Adrenal gland (tissue), 12 donors: ENCODE measurements around the gene LHX5. TPM values are rescaled to one million over a fixed set of nuclear protein-coding genes. Genes with fewer than 3 reads are reported as not detected.

Experiments used
- DNase-seq, 7 donors: peaks; one replicate each; pipeline ENCODE4 v3.0.0-alpha.2; 2019 to 2020
- H3K27ac ChIP-seq, 5 donors: fragments of 200-600 bp; sonication (generic) in 4 of 5; 1 replicate in 3 of 5; 2 replicates in 2 of 5; pipeline versions ENCODE4 v1.5.1 to v1.8.0; 2016 to 2020; ENCODE audit warnings: mild to moderate bottlenecking in 1 of 5
- H3K27me3 ChIP-seq: fragments of 200-600 bp; 2 replicates; pipeline ENCODE4 v1.8.0; 2021
- H3K36me3 ChIP-seq, 2 donors: fragments of 200-600 bp; replicated peaks in 1 of 2; 1 replicate in 1 of 2; 2 replicates in 1 of 2; pipeline versions ENCODE4 v1.5.1 to v1.8.0; 2018 to 2022
- H3K4me1 ChIP-seq, 2 donors: fragments of 200-600 bp; replicated peaks in 1 of 2; 1 replicate in 1 of 2; 2 replicates in 1 of 2; pipeline versions ENCODE4 v1.5.1 to v1.8.0; 2018 to 2021
- H3K4me3 ChIP-seq, 4 donors: fragments of 200-600 bp; sonication (generic) in 3 of 4; one replicate each; pipeline ENCODE4 v1.5.1; 2016 to 2018
- H3K9me3 ChIP-seq, 3 donors: fragments of 200-600 bp; sonication (generic) in 1 of 3; replicated peaks in 1 of 3; 1 replicate in 2 of 3; 2 replicates in 1 of 3; pipeline versions ENCODE4 v1.5.1 to v1.8.0; 2016 to 2021
- CTCF ChIP-seq, 6 experiments: fragments of 450-650 bp in 4 of 6; fragments of 200-600 bp in 2 of 6; sonication (generic) in 1 of 6; IDR thresholded peaks; 1 replicate in 5 of 6; 2 replicates in 1 of 6; pipeline versions ENCODE4 v1.5.1 to v1.8.0; 2016 to 2021; ENCODE audit warnings: antibody characterized with exemption in 6 of 6, mild to moderate bottlenecking in 2 of 6, moderate library complexity in 1 of 6
- POLR2A ChIP-seq, 2 donors: fragments of 450-650 bp; IDR thresholded peaks; one replicate each; pipeline ENCODE4 v1.6.1; 2017; ENCODE audit warnings: antibody characterized with exemption in 2 of 2, mild to moderate bottlenecking in 2 of 2, moderate library complexity in 1 of 2
- WGBS, 4 donors: extraction: QIAGEN DNeasy Blood & Tissue Kit in 2 of 4; methylation state at CpG; one replicate each; pipeline versions ENCODE4 v1.1.5 to v1.1.7; 2013 to 2017; 5-methylcytosine and 5-hydroxymethylcytosine counted together
- intact Hi-C, 2 donors: fragments of 100-400 bp; cut with DNase I; formaldehyde crosslinking; loops; one replicate each; pipeline versions ENCODE4 v1.14.1 to v1.15.0; 2022 to 2023
- polyA plus RNA-seq, 3 donors: library from polyadenylated mRNA; stranded (reverse); fragments of 200-250 nt in 2 of 3; fragments of 350-450 nt in 1 of 3; fragmentation: Illumina TruSeq in 1 of 3; extraction: RNeasy Lipid Tissue Mini Kit (QIAGEN cat#74804) in 1 of 3; gene quantifications; one replicate each; pipeline ENCODE4 v1.2.3, GENCODE V29; 2013 to 2014
- total RNA-seq, 9 donors: library from RNA; depleted of rRNA in 4 of 9; stranded (reverse); fragments of >200 nt in 4 of 9; fragments of 120-200 nt in 1 of 9; fragmentation: NEBNext Ultra II Directional in 1 of 9; extraction: Animal tissue kit (Norgen Biotek cat#: 25700) in 1 of 9; gene quantifications; one replicate each; pipeline versions ENCODE4 v1.1.0 to v1.2.4, GENCODE V29; 2013 to 2023
- donor health status: healthy with polysubstance abuse.
- donor health status: Bipolar disorder and iron deficiency.
- donor health status: DM: yes; HTN: yes; CAD: no.
- donor health status: DM: no; HTN: no; CAD: no.
- donor health status: DM: no; HTN: no; CAD: no.
- donor health status: DM: yes; HTN: yes; CAD: no.

Gene LHX5
- total and polyA plus RNA-seq, 12 donors, result not detected

GRCh38 chr12:113432986-113433385 is 38.7 kb downstream of the LHX5 start:
- Histone ChIP-seq H3K27me3 (no peaks in the 10 kb centered on the region), H3K4me1 (no peaks in the 10 kb centered on the region), H3K9me3 (no peaks in the 10 kb centered on the region), H3K4me3 (no peak overlapping the region), H3K36me3 (no peaks in the 10 kb centered on the region), H3K27ac (no peak overlapping the region)
- DNase-seq, result no peak
- no peak for TF ChIP-seq POLR2A (IDR thresholded peaks at IDR 0.05)
- TF ChIP-seq CTCF (IDR thresholded peaks at IDR 0.05), result no peak
- intact Hi-C loops, result loop anchor here in 1 of 2 donors (10.0 kb wide), 1 partner anchor 378 kb away; the partner anchor contains the start of gene DTX1

GRCh38 chr12:113428482-113428881 is 43.2 kb downstream of the LHX5 start:
- H3K27me3 ChIP-seq, result no peaks in the 10 kb centered on the region
- intact Hi-C loops, result loop anchor here (5.0 to 10.0 kb wide), 3 partner anchors 114 to 244 kb away; partner anchors contain the start of genes DDX54 (in 1 of the 2) and RITA1 (in 1 of the 2)
- 80 to 95% (median 89%) methylated on average over 1 of the region's 1 CpG for WGBS, 4 donors
- H3K36me3 ChIP-seq, result no peaks in the 10 kb centered on the region
- H3K4me3 ChIP-seq, result no peak overlapping the region
- no peak for DNase-seq
- H3K9me3 ChIP-seq, result no peaks in the 10 kb centered on the region
- TF ChIP-seq POLR2A (IDR thresholded peaks at IDR 0.05) (no peak), CTCF (IDR thresholded peaks at IDR 0.05) (no peak)
- peaks cover 0 to 1% of the 10 kb centered on the region in 2 donors for H3K4me1 ChIP-seq
- H3K27ac ChIP-seq, result no peak overlapping the region

GRCh38 chr12:113427882-113428281 is 43.8 kb downstream of the LHX5 start:
- TF ChIP-seq POLR2A (IDR thresholded peaks at IDR 0.05) (no peak), CTCF (IDR thresholded peaks at IDR 0.05) (no peak)
- 72 to 85% (median 79%) methylated on average over 9 of the region's 9 CpGs for WGBS, 4 donors
- H3K36me3 ChIP-seq, result no peaks in the 10 kb centered on the region
- no peak overlapping the region for H3K27ac ChIP-seq
- no peak overlapping the region for H3K4me3 ChIP-seq
- peaks cover 3 to 7% of the 10 kb centered on the region in 2 donors for H3K4me1 ChIP-seq
- no peak for DNase-seq
- H3K27me3 ChIP-seq, result no peaks in the 10 kb centered on the region
- no peaks in the 10 kb centered on the region for H3K9me3 ChIP-seq
- intact Hi-C loops, result loop anchor here (5.0 to 10.0 kb wide), 3 partner anchors 113 to 243 kb away; partner anchors contain the start of genes DDX54 (in 1 of the 2) and RITA1 (in 1 of the 2)

GRCh38 chr12:113425960-113426453 is 45.7 kb downstream of the LHX5 start:
- Histone ChIP-seq H3K4me1 (peaks cover 10 to 16% of the 10 kb centered on the region in 2 donors), H3K27me3 (no peaks in the 10 kb centered on the region), H3K9me3 (no peaks in the 10 kb centered on the region), H3K4me3 (no peak overlapping the region), H3K36me3 (no peaks in the 10 kb centered on the region), H3K27ac (no peak overlapping the region)
- TF ChIP-seq POLR2A (IDR thresholded peaks at IDR 0.05) (no peak), CTCF (IDR thresholded peaks at IDR 0.05) (no peak)
- 49 to 56% (median 52%) methylated on average over 11 of the region's 11 CpGs for WGBS, 4 donors
- DNase-seq, result no peak
- intact Hi-C loops, result loop anchor here (5.0 to 10.0 kb wide), 3 partner anchors 111 to 241 kb away; partner anchors contain the start of genes DDX54 (in 1 of the 2) and RITA1 (in 1 of the 2)
